H1 (cell line): ENCODE measurements around the gene CPA3. TPM values are rescaled to one million over a fixed set of nuclear protein-coding genes. Genes with fewer than 3 reads are reported as not detected.

Experiments
- BRCA1 ChIP-seq: IDR thresholded peaks from 2 replicates; pipeline ENCODE4 v1.6.1; 2012; ENCODE audit warnings: low read depth, low read length, improper control_type of control experiment
- HDAC6 ChIP-seq: IDR thresholded peaks from one replicate; pipeline ENCODE4 v1.7.1; 2012; ENCODE audit warnings: low read depth, mild to moderate bottlenecking, inconsistent platforms, low read length, moderate library complexity
- JUND ChIP-seq: IDR thresholded peaks from 2 replicates; pipeline ENCODE4 v1.6.1; 2011; ENCODE audit warnings: mild to moderate bottlenecking, improper control_type of control experiment, low read length
- MAX ChIP-seq: IDR thresholded peaks from 2 replicates; pipeline ENCODE4 v1.6.1; 2012; ENCODE audit warnings: inconsistent platforms
- RAD21 ChIP-seq, 2 experiments: IDR thresholded peaks in 1 of 2; conservative IDR thresholded peaks in 1 of 2; 2 replicates each; pipeline ENCODE4 v1.6.1; 2011; ENCODE audit warnings: low read depth in 2 of 2, low read length in 2 of 2, improper control_type of control experiment in 1 of 2, inconsistent platforms in 1 of 2, mild to moderate bottlenecking in 1 of 2, moderate library complexity in 1 of 2
- polyA plus RNA-seq, 7 experiments: library from polyadenylated mRNA; depleted of rRNA in 3 of 7; stranded (reverse) in 5 of 7; unstranded in 2 of 7; fragments of >200 nt in 5 of 7; fragments of 200-250 nt in 2 of 7; gene quantifications; 1 replicate in 5 of 7; 2 replicates in 1 of 7; 4 replicates in 1 of 7; pipeline versions ENCODE4 v1.2.1 to v1.2.3, GENCODE V29; 2011 to 2013; ENCODE audit warnings: missing spikeins in 2 of 7, mixed read lengths in 2 of 7
- total RNA-seq: library from RNA; stranded (reverse); fragmentation: NEBNext Ultra II Directional; extraction: Animal tissue kit (Norgen Biotek cat#: 25700); gene quantifications from 2 replicates; pipeline ENCODE4 v1.2.1, GENCODE V29; 2021

Gene CPA3
- total and polyA plus RNA-seq, 2 of the 8 experiments (the other 6 are each of a cell fraction or from before 2014, with no cell fraction given), result not detected

DNA sequence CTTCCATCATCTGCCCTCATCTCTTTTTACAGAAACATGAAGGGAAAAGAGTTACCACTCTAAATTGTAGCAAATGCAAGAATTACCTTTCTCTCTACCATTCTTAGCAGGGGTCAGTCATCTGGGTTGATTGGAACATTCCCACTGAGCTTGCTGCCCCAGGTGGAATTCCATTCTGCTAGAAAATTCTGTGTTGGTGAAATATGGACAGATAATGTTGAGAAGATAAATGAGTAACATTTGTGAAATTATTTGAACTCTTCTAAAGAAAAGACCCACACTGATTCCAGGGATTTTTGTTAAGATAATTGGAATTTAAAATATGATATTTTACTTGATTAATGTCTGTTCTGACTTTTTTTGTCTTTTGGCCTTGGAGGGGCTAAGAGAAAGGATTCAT, 11.0 kb upstream of the CPA3 start (continued):
- TF ChIP-seq JUND (no peak), MAX (no peak), HDAC6 (no peak), BRCA1 (no peak), RAD21 (IDR thresholded peaks at IDR 0.05 in 1 of 2, conservative IDR thresholded peaks at IDR 0.05 in 1 of 2; ENCODE audit: low read depth in 2 of 2, low read length in 2 of 2) (no peak)
